DOHH2 (cell line): Measurements from ENCODE around the gene NPM3.

Experiments used
- H3F3A ChIP-seq: fragments of 200-600 bp; sonication (generic), shearing (Covaris generic); 2 replicates; pipeline ENCODE4 v1.6.0; 2016; ENCODE audit warnings: antibody characterized with exemption, mild to moderate bottlenecking; ENCODE audit not compliant: control insufficient read depth, insufficient read depth
- H3K27ac ChIP-seq: fragments of 200-600 bp; sonication (generic); 2 replicates; pipeline ENCODE4 v1.5.1; 2014; ENCODE audit warnings: low read depth, mild to moderate bottlenecking, low read length, moderate library complexity
- H3K27me3 ChIP-seq: fragments of 200-600 bp; sonication (generic); 2 replicates; pipeline ENCODE4 v1.6.1; 2014; ENCODE audit warnings: mild to moderate bottlenecking, low read length, mixed read lengths; ENCODE audit not compliant: control insufficient read depth
- H3K36me3 ChIP-seq: fragments of 200-600 bp; sonication (generic); 2 replicates; pipeline ENCODE4 v1.6.1; 2014; ENCODE audit warnings: mild to moderate bottlenecking, low read length, moderate library complexity, mixed read lengths; ENCODE audit not compliant: control insufficient read depth
- H3K4me1 ChIP-seq: fragments of 200-600 bp; sonication (generic); 2 replicates; pipeline ENCODE4 v1.6.1; 2014; ENCODE audit warnings: mild to moderate bottlenecking, low read length, mixed read lengths; ENCODE audit not compliant: control insufficient read depth
- H3K4me2 ChIP-seq: fragments of 200-600 bp; sonication (generic); 2 replicates; pipeline ENCODE4 v1.6.0; 2014; ENCODE audit warnings: mild to moderate bottlenecking, low read length, moderate library complexity
- H3K4me3 ChIP-seq: fragments of 200-600 bp; sonication (generic); 2 replicates; pipeline ENCODE4 v1.5.1; 2014; ENCODE audit warnings: mild to moderate bottlenecking, low read length, mixed read lengths
- H3K79me2 ChIP-seq: fragments of 200-600 bp; sonication (generic); 2 replicates; pipeline ENCODE4 v1.6.1; 2014; ENCODE audit warnings: mild to moderate bottlenecking, low read length, mixed read lengths; ENCODE audit not compliant: control insufficient read depth
- H3K9me2 ChIP-seq: fragments of 200-600 bp; sonication (generic); replicated peaks from 2 replicates; pipeline ENCODE4 v1.6.1; 2014; ENCODE audit warnings: mild to moderate bottlenecking, low read length, mixed read lengths; ENCODE audit not compliant: control insufficient read depth
- H3K9me3 ChIP-seq: fragments of 200-600 bp; sonication (generic); 2 replicates; pipeline ENCODE4 v1.6.1; 2014; ENCODE audit warnings: antibody characterized with exemption, low read length, mixed read lengths; ENCODE audit not compliant: control insufficient read depth, insufficient read depth
- H4K20me1 ChIP-seq: fragments of 200-600 bp; sonication (generic); 2 replicates; pipeline ENCODE4 v1.6.0; 2014; ENCODE audit warnings: low read depth, mild to moderate bottlenecking, antibody characterized with exemption, low read length, moderate library complexity; ENCODE audit not compliant: control insufficient read depth, insufficient read depth
- EZH2phosphoT487 ChIP-seq: fragments of 200-600 bp; sonication (generic); IDR thresholded peaks from 2 replicates; pipeline ENCODE4 v1.6.1; 2017; ENCODE audit warnings: borderline replicate concordance, mild to moderate bottlenecking, antibody characterized with exemption, low read length, moderate library complexity, mixed read lengths
- TF ChIP-seq, protein P1 (sequence below): fragments of 200-600 bp; sonication (generic); IDR thresholded peaks from one replicate; pipeline ENCODE4 v1.5.1; 2014; ENCODE audit warnings: antibody characterized with exemption, mild to moderate bottlenecking, low read depth, low read length; ENCODE audit not compliant: poor library complexity, severe bottlenecking

The NPM3 gene

GRCh38 chr10:101767600-101767945 lies 15.7 kb downstream of the NPM3 start:
- peaks cover 42% of the 10 kb centered on the region for H3K27me3 ChIP-seq
- H3K4me3 ChIP-seq: no peak overlapping the region
- no peaks in the 10 kb centered on the region for H3F3A ChIP-seq
- no peak overlapping the region for H3K27ac ChIP-seq
- no peak overlapping the region for H3K4me2 ChIP-seq
- H4K20me1 ChIP-seq: no peaks in the 10 kb centered on the region
- no peaks in the 10 kb centered on the region for H3K79me2 ChIP-seq
- TF ChIP-seq, protein P1, sequence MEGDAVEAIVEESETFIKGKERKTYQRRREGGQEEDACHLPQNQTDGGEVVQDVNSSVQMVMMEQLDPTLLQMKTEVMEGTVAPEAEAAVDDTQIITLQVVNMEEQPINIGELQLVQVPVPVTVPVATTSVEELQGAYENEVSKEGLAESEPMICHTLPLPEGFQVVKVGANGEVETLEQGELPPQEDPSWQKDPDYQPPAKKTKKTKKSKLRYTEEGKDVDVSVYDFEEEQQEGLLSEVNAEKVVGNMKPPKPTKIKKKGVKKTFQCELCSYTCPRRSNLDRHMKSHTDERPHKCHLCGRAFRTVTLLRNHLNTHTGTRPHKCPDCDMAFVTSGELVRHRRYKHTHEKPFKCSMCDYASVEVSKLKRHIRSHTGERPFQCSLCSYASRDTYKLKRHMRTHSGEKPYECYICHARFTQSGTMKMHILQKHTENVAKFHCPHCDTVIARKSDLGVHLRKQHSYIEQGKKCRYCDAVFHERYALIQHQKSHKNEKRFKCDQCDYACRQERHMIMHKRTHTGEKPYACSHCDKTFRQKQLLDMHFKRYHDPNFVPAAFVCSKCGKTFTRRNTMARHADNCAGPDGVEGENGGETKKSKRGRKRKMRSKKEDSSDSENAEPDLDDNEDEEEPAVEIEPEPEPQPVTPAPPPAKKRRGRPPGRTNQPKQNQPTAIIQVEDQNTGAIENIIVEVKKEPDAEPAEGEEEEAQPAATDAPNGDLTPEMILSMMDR: no peak
- TF ChIP-seq EZH2phosphoT487: no peak
- no peaks in the 10 kb centered on the region for H3K9me3 ChIP-seq
- H3K36me3 ChIP-seq: no peaks in the 10 kb centered on the region
- H3K9me2 ChIP-seq: no peaks in the 10 kb centered on the region
- H3K4me1 ChIP-seq: no peaks in the 10 kb centered on the region

GRCh38 chr10:101766753-101767599 lies 16.3 kb downstream of the NPM3 start:
- TF ChIP-seq, protein P1: no peak
- no peak for TF ChIP-seq EZH2phosphoT487
- no peaks in the 10 kb centered on the region for H3K4me1 ChIP-seq
- peaks cover 37% of the 10 kb centered on the region for H3K27me3 ChIP-seq
- H3K36me3 ChIP-seq: no peaks in the 10 kb centered on the region
- H3K27ac ChIP-seq: no peak overlapping the region
- H3K4me3 ChIP-seq: no peak overlapping the region
- no peaks in the 10 kb centered on the region for H3K9me3 ChIP-seq
- H3F3A ChIP-seq: no peaks in the 10 kb centered on the region
- no peaks in the 10 kb centered on the region for H3K9me2 ChIP-seq
- no peak overlapping the region for H3K4me2 ChIP-seq
- H3K79me2 ChIP-seq: no peaks in the 10 kb centered on the region
- H4K20me1 ChIP-seq: no peaks in the 10 kb centered on the region

GRCh38 chr10:101766306-101766705 lies 16.9 kb downstream of the NPM3 start:
- TF ChIP-seq, protein P1: no peak
- TF ChIP-seq EZH2phosphoT487: no peak
- H3K27me3 ChIP-seq: peaks cover 36% of the 10 kb centered on the region

More at GRCh38 chr10:101766306-101766705, 16.9 kb downstream of the NPM3 start:
- Histone ChIP-seq H3K4me2 (no peak overlapping the region), H3F3A (no peaks in the 10 kb centered on the region), H3K9me3 (no peaks in the 10 kb centered on the region), H3K79me2 (no peaks in the 10 kb centered on the region), H3K9me2 (no peaks in the 10 kb centered on the region), H3K27ac (no peak overlapping the region), H3K36me3 (no peaks in the 10 kb centered on the region), H4K20me1 (no peaks in the 10 kb centered on the region), H3K4me3 (no peak overlapping the region), H3K4me1 (no peaks in the 10 kb centered on the region)
